ENCODE results near the gene GPR162. TPM values are rescaled to one million over a fixed set of nuclear protein-coding genes. Genes with fewer than 3 reads are reported as not detected.

GPR162 gene
- 0.27 to 0.57 TPM (median 0.42 TPM) in 5 replicates for total RNA-seq (2022; extraction: Qiagen RNA extraction)

GRCh38 chr12:6821591-6822425, at the start of gene GPR162:
TSS of gene GPR162 (plus strand) at chr12:6821821. CDS start at chr12:6823899, 2,078 bp downstream.

GRCh38 chr12:6772331-6772695, 49.3 kb upstream of the GPR162 start, which contains the start of gene LAG3:
TSS of gene LAG3 (plus strand) at chr12:6772520. CDS start at chr12:6772853, 333 bp downstream.

GRCh38 chr12:6788972-6789924, 32.4 kb upstream of the GPR162 start, which contains the start of gene CD4:
TSS of gene CD4 (plus strand) at chr12:6789528. CDS start at chr12:6800139, 10,611 bp downstream.

GRCh38 chr12:6827982-6828780, 6.6 kb downstream of the GPR162 start, which contains the start of gene P3H3:
TSS of gene P3H3 (plus strand) at chr12:6828407. CDS start at chr12:6828441, 34 bp downstream.

GRCh38 chr12:6840761-6841515, 19.3 kb downstream of the GPR162 start, which contains the start of gene GNB3:
TSS of gene GNB3 (plus strand) at chr12:6840925. CDS start at chr12:6841288, 363 bp downstream.

GRCh38 chr12:6851153-6851920, 29.7 kb downstream of the GPR162 start, which contains the start of gene CDCA3:
TSS of gene CDCA3 (minus strand) at chr12:6851286. CDS start at chr12:6850952, 334 bp downstream.

GRCh38 chr12:6851921-6852650, 30.5 kb downstream of the GPR162 start, which contains the start of gene USP5:
TSS of gene USP5 (plus strand) at chr12:6852150. CDS start at chr12:6852180, 30 bp downstream.

GRCh38 chr12:6867413-6868210, 46.0 kb downstream of the GPR162 start, which contains the start of gene TPI1:
TSS of gene TPI1 (plus strand) at chr12:6867531. CDS start at chr12:6867567, 36 bp downstream.

GRCh38 chr12:6873094-6874014, 51.7 kb downstream of the GPR162 start, which contains the start of gene SPSB2:
TSS of gene SPSB2 (minus strand) at chr12:6873303. CDS start at chr12:6872901, 402 bp downstream.

Other genes with a start within 250 kb of the GPR162 start
- gene CHD4, start 214.4 kb upstream of the GPR162 start, total RNA-seq (2022; extraction: Qiagen RNA extraction), result 62.1 to 82.8 TPM (median 64.0 TPM) in 5 replicates
- gene LPAR5, start 185.9 kb upstream of the GPR162 start, total RNA-seq (2022; extraction: Qiagen RNA extraction), result 0.45 to 0.81 TPM (median 0.70 TPM) in 5 replicates
- gene ACRBP, start 174.4 kb upstream of the GPR162 start, total RNA-seq (2022; extraction: Qiagen RNA extraction), result 0.11 to 0.34 TPM (median 0.16 TPM) in 5 replicates
- gene ING4, start 158.7 kb upstream of the GPR162 start, total RNA-seq (2022; extraction: Qiagen RNA extraction), result 13.6 to 21.5 TPM (median 16.8 TPM) in 5 replicates
- gene ZNF384, start 132.4 kb upstream of the GPR162 start, total RNA-seq (2022; extraction: Qiagen RNA extraction), result 53.9 to 63.5 TPM (median 60.1 TPM) in 5 replicates
- gene PIANP, start 121.0 kb upstream of the GPR162 start, total RNA-seq (2022; extraction: Qiagen RNA extraction), result 0.68 to 1.2 TPM (median 0.92 TPM) in 5 replicates
- gene COPS7A, start 97.8 kb upstream of the GPR162 start, total RNA-seq (2022; extraction: Qiagen RNA extraction), result 44.2 to 60.2 TPM (median 57.6 TPM) in 5 replicates
- 259 to 324 TPM (median 305 TPM) in 5 replicates for gene MLF2, start 68.7 kb upstream of the GPR162 start, total RNA-seq (2022; extraction: Qiagen RNA extraction)
- gene PTMS, start 55.5 kb upstream of the GPR162 start, total RNA-seq (2022; extraction: Qiagen RNA extraction), result 629 to 1,030 TPM (median 870 TPM) in 5 replicates
- gene LAG3, start 49.3 kb upstream of the GPR162 start, total RNA-seq (2022; extraction: Qiagen RNA extraction), result 0.65 to 2.0 TPM (median 1.3 TPM) in 5 replicates
- gene CD4, start 32.3 kb upstream of the GPR162 start, total RNA-seq (2022; extraction: Qiagen RNA extraction), result 0.03 TPM in 1 of 5 replicates, not detected in the others
- gene P3H3, start 6.6 kb downstream of the GPR162 start, total RNA-seq (2022; extraction: Qiagen RNA extraction), result 21.7 to 32.2 TPM (median 30.7 TPM) in 5 replicates
- 0.72 to 3.3 TPM (median 2.2 TPM) in 5 replicates for gene GNB3, start 19.1 kb downstream of the GPR162 start, total RNA-seq (2022; extraction: Qiagen RNA extraction)
- gene CDCA3, start 29.5 kb downstream of the GPR162 start, total RNA-seq (2022; extraction: Qiagen RNA extraction), result 80.3 to 93.7 TPM (median 82.1 TPM) in 5 replicates
- gene USP5, start 30.3 kb downstream of the GPR162 start, total RNA-seq (2022; extraction: Qiagen RNA extraction), result 77.6 to 88.5 TPM (median 80.3 TPM) in 5 replicates
- gene TPI1, start 45.7 kb downstream of the GPR162 start, total RNA-seq (2022; extraction: Qiagen RNA extraction), result 1,409 to 1,690 TPM (median 1,628 TPM) in 5 replicates
- 17.4 to 28.9 TPM (median 28.5 TPM) in 5 replicates for gene SPSB2, start 51.5 kb downstream of the GPR162 start, total RNA-seq (2022; extraction: Qiagen RNA extraction)
- gene LRRC23, start 83.0 kb downstream of the GPR162 start, total RNA-seq (2022; extraction: Qiagen RNA extraction), result 16.5 to 20.4 TPM (median 16.8 TPM) in 5 replicates
- gene ENO2, start 92.8 kb downstream of the GPR162 start, total RNA-seq (2022; extraction: Qiagen RNA extraction), result 41.3 to 46.2 TPM (median 44.7 TPM) in 5 replicates
- 51.6 to 79.2 TPM (median 76.7 TPM) in 5 replicates for gene ATN1, start 106.1 kb downstream of the GPR162 start, total RNA-seq (2022; extraction: Qiagen RNA extraction)
- gene RNU7-1, start 122.0 kb downstream of the GPR162 start, total RNA-seq (2022; extraction: Qiagen RNA extraction), result not detected in 5 replicates
- 264 to 326 TPM (median 313 TPM) in 5 replicates for gene C12orf57, start 122.2 kb downstream of the GPR162 start, total RNA-seq (2022; extraction: Qiagen RNA extraction)
- gene PTPN6, start 129.5 kb downstream of the GPR162 start, total RNA-seq (2022; extraction: Qiagen RNA extraction), result 9.3 to 14.3 TPM (median 12.6 TPM) in 5 replicates
- gene PHB2, start 148.8 kb downstream of the GPR162 start, total RNA-seq (2022; extraction: Qiagen RNA extraction), result 293 to 340 TPM (median 337 TPM) in 5 replicates
- 59.7 to 67.3 TPM (median 63.4 TPM) in 5 replicates for gene EMG1, start 149.1 kb downstream of the GPR162 start, total RNA-seq (2022; extraction: Qiagen RNA extraction)
- 27.0 to 31.7 TPM (median 28.9 TPM) in 5 replicates for gene LPCAT3, start 196.7 kb downstream of the GPR162 start, total RNA-seq (2022; extraction: Qiagen RNA extraction)
- 38.3 to 57.7 TPM (median 41.9 TPM) in 5 replicates for gene C1S, start 238.9 kb downstream of the GPR162 start, total RNA-seq (2022; extraction: Qiagen RNA extraction)